HG03442 (cell line): ENCODE data around the gene RECQL5.

Experiments used
- ATAC-seq: cut with Tn5 transposase; IDR thresholded peaks from one replicate; pipeline ENCODE4 v1.9.1; 2021; ENCODE audit warnings: mild to moderate bottlenecking, moderate library complexity; ENCODE audit not compliant: unreplicated experiment

Gene RECQL5

GRCh38 chr17:75619506-75620431 is 47.2 kb downstream of the RECQL5 start:
- ATAC-seq = no peak

DNA sequence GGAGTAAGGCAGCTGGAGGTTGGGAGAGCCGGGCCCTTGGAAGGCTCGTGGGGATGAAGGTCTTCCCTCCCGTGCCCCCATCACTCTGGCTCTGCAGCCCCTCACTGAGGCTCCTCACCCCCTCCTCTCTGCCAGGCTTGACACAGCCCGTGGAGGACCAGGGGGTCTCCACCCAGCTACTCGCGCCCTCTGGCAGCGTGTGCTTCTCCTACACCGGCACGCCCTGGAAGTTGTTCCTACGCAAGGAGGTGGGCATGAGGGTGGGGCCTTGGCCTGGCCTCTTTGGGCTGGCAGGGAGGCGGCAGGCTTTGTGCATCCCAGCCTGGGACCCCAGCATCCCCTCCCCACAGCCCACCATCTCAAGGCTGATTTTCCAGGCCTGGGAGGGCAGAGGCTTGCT is 49.3 kb downstream of the RECQL5 start:
- ATAC-seq = no peak

- no peak for ATAC-seq
These were observed 49.7 kb downstream of the RECQL5 start for GRCh38 chr17:75617218-75617617.

GRCh38 chr17:75616521-75617122 is 50.3 kb downstream of the RECQL5 start:
- no peak for ATAC-seq

DNA sequence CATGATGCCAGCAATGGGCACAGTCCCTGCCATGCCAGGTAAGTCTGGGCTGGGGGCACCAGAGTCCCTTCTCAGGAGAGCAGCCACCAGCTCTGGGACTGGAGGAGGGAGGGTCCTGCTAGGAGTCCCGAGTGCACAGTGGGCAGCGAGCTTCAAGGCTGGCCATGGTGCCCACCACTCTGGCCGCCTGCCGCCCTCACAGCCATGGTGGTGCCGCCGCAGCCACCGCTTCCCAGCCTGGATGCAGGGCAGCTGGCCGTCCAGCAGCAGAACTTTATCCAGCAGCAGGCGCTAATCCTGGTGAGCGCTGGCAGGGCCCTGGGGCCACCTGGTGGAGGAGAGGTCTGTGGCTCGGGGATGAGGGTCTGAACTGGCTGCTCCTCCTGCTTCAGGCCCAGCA is 51.7 kb downstream of the RECQL5 start:
- no peak for ATAC-seq

- ATAC-seq = no peak
These were observed 52.2 kb downstream of the RECQL5 start for GRCh38 chr17:75614556-75615270.

DNA sequence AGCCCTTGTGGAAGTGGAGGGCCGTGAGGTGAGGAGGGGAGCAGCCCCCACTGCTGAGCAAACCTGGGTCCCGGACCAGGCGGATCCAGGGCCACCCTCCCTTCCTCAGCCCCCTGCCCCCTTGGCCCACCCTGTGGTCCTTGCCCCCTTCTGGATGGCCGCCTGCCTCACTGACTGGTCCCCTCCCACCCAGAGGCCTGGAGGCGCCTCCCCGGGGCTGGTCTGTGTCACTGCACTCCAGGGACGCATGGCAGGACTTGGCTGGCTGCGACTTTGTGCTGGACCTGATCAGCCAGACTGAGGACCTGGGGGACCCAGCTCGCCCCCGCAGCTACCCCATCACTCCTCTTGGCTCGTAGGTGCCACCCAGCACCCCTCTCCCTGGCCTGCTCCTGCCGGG is 52.9 kb downstream of the RECQL5 start:
- no peak for ATAC-seq

GRCh38 chr17:75612906-75613626 is 53.9 kb downstream of the RECQL5 start:
- no peak for ATAC-seq

GRCh38 chr17:75611851-75612429 is 55.0 kb downstream of the RECQL5 start:
- no peak for ATAC-seq

- ATAC-seq = no peak
These were observed 56.6 kb downstream of the RECQL5 start for GRCh38 chr17:75610103-75610984.

DNA sequence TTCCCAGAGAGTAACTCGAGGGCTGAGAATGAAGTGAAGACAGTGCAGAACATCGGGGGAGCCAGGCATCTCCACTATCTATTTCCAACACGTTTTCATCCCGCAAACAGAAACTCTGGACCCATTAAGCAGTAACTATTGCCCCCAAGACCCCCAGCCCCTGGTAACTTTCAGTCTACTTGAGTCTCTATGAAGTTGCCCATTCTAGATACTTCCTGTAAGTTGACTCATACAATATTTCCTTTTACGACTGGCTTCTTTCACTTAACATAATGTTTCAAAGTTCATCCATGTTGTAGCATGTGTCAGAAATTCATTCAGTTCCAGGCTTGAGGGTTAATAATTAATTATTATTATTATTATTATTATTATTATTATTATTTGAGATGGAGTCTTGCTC is 59.9 kb downstream of the RECQL5 start:
- no peak for ATAC-seq

DNA sequence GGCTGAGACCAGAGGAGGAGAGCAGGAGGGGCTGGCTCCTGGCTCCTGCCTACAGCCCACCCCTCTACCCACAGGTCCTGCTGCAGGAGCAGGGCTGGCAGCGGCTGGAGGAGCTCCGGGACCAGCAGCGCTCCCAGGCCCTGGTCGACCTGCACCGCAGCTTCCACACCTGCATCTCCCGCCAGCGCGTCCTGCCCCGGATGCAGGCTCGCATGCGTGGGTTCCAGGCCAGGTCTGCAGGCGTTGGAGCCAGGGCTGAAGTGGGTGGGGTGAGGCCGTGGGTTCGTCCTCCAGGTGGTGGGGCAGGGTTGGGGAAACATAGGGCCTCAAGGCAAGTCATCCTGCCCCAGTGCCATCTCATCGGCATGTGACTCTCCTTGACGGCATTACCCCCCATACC is 61.2 kb downstream of the RECQL5 start:
- no peak for ATAC-seq

- ATAC-seq = no peak
These were observed 62.8 kb downstream of the RECQL5 start for GRCh38 chr17:75604034-75604695.

DNA sequence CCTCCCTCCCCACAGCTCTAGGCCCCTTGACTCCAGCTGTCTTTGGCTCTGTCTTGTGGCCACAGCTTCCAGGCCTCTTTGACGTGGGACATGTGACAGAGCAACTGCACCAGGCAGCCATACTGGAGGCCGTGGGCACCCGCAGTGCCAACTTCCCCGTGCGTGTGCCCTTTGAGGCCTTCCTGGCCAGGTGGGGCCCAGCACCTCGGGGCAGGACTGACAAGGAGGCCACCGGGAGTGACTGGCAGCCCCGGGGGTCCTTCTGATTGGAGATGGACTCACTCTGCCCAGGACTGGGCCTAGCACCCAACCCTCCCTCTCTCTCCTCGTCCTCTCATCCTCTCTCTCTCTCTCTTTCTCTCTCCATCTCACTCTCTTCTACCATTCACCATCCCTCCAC is 63.8 kb downstream of the RECQL5 start:
- ATAC-seq = no peak

DNA sequence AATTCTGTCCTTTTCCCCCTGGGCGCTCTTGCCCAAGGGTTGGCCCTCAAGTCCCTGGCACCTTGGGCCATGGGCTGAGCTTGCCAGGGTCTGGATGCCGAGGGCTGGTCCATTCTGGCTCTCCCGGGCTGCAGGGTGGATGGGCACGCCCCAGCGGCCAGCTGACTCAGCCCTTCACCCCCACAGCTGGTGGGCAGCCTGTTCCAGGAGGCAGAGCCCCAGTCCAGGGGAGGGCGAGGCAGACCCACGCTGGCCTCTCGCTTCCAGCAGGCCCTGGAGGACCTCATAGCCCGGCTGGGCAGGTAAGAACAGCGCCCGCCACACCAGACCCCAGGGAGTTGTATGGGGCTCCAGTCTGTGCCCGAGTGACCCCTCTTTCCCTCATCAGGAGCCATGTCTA is 64.3 kb downstream of the RECQL5 start:
- ATAC-seq = no peak

DNA sequence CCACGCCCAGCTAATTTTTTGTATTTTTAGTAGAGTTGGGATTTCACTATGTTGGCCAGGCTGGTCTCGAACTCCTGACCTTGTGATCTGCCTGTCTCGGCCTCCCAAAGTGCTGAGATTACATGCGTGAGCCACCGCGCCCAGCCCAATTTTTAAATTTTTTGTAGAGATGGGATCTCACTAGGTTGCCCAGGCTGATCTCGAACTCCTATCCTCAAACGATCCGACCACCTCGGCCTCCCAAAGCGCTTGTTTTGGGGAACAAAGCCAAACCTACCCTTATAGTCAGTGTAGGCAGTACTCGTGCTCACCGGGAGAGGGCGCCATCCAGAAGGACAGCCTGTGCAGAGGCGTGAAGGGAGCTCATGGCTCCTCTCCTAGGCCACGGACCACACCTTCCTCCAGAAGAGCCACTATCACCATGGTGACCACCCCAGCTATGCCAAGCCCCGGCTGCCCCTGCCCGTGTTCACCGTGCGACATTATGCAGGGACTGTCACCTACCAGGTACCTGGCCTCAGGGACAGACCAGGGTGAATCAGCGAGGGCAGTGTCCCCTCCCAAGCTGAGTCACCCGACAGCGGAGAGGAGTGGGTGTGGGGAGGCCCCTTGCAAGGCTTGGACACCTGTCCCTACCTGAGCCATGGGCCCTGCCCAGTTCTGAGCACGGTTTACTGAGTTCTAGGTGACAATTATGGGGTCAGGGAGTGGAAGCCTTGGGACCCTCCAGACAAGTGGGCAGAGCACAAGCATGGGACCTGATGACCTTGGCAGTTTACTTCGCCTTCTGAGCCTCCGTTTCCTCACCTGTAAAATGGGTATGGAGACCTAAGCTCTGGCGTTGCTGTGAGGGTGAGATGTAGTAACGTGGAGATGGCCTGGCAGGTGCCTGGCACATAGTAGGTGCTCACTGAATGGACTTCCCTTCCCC is 65.6 kb downstream of the RECQL5 start:
- no peak for ATAC-seq

- ATAC-seq = no peak
These were observed 70.5 kb downstream of the RECQL5 start for GRCh38 chr17:75596320-75597087.
